ENCODE measurements around the gene PRTN3.

PRTN3 gene

DNA sequence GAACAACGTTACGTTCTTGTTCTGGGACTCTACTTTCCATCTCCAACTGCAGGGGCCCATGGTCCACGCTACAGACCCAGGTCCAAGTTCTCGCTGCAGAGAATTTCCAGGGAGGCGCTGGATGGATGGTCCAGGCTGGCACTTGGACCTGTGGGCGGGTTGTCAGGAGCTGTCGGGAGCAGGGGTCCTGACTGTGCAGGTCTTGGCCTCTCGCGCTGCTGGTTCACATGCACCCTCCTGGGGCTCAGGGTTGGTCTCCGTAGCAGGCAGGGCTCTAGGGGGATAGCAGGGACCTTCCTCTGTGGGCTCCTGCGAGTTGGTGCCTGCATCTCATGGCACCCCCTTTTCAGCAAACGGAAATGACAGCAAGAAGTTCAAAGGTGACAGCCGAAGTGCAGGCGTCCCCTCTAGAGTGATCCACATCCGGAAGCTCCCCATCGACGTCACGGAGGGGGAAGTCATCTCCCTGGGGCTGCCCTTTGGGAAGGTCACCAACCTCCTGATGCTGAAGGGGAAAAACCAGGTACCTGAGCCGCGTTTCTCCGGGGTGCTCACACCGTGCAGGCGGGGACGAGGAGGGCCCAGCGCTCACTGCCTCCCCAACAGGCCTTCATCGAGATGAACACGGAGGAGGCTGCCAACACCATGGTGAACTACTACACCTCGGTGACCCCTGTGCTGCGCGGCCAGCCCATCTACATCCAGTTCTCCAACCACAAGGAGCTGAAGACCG lies 36.9 kb upstream of the PRTN3 start:
- no peak for DNase-seq

DNA sequence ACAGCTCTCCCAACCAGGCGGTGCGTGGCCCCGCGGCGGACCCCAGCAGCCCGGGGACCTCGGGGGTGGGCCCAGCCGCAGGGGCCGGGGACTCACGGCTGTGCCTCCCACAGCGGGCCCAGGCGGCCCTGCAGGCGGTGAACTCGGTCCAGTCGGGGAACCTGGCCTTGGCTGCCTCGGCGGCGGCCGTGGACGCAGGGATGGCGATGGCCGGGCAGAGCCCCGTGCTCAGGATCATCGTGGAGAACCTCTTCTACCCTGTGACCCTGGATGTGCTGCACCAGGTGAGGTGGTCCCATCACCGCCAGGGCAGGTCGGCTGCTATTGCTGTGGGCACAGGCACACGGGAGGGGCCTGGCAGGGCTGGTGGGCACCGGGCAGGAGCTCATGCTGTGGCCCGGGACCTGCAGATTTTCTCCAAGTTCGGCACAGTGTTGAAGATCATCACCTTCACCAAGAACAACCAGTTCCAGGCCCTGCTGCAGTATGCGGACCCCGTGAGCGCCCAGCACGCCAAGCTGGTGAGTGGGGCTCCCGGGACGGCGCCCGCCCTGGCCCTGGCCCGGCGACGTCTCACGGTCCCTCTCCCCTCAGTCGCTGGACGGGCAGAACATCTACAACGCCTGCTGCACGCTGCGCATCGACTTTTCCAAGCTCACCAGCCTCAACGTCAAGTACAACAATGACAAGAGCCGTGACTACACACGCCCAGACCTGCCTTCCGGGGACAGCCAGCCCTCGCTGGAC lies 36.2 kb upstream of the PRTN3 start:
- no peak for DNase-seq

DNA sequence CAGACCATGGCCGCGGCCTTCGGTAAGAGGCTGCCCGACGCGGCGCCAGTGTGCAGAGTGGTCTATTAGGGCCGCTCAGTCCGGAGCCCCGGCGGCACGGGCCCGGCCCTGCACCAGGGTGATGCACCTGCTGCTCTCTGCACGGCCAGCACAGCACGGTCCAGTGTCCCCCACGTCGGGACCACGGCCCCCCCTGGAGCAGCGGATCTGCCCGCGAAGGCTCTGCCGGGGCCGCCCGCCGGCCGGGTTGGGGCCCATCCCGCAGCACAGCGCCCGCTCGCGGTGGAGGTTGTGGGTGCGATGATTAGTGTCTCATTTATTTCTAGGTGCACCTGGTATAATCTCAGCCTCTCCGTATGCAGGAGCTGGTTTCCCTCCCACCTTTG lies 35.6 kb upstream of the PRTN3 start:
- DNase-seq = no peak

DNA sequence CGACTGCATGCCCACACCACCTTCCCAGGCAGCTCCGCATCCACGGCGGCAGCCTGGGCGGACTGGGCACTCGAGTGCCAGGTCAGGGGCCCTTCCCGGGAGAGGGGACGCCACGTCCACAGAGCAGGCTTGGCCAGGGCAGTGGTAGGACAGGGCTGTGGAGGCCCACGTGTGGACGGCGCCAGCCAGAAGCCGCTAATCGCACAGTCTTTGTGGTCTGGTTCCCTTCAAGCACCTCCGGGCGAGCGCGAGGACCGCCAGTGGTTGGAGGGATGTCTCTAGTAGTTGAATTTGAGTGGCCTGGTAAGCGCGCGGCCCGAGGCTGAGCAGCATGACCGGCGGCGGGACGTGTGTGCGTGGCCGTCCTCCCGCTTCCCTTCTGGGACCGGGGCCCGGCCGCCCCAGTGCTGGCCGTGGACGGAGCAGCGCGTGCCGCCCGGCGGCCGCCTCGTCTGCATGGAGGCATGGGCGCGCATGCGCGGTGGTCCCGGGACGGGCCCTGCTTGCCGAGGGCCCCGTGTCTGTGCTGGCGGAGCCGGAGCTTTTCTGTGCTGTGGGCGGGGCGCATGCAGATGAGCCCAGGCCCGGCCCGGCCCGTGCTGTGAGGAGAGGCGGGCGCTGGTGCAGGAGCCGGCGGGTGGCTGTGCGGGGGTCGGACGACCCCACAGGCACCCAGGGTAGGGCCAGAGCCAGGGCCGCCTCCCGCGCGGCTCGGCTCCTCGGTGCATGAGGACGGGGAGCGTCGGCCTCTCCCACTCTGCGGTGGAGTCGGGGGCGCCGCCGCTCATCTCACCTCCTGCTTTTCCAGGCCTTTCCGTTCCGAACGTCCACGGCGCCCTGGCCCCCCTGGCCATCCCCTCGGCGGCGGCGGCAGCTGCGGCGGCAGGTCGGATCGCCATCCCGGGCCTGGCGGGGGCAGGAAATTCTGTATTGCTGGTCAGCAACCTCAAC lies 34.9 kb upstream of the PRTN3 start:
- DNase-seq = no peak

DNA sequence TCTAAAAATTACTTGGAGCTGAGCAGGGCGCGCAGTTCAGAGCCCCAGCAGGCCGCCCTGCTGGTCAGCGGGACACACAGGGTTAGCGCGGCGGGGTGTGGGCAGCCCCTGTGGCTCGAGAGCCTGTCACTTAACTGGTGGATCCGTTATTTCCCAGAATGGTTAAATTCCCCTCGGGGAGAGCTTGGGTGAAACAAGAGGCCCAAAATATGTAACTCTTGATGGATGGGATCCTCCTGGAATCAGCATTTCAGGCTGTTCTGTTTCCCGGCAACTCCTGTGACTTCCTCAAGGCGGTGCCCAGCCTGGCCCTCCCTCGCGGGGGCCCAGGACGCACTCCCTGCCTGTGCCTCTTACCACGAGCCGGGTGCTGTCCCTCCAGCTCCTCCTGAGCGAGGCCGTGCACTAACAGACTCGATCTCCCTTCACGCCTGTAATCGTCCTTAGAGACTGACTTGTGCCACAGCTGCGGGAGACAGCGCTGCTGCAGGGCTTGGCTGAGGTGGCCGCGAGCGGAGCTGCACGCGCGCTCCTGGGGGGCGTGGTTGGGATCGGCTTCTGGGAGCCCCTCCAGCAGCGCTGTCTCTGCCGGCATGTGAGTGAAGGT lies 33.9 kb upstream of the PRTN3 start:
- DNase-seq = no peak

DNA sequence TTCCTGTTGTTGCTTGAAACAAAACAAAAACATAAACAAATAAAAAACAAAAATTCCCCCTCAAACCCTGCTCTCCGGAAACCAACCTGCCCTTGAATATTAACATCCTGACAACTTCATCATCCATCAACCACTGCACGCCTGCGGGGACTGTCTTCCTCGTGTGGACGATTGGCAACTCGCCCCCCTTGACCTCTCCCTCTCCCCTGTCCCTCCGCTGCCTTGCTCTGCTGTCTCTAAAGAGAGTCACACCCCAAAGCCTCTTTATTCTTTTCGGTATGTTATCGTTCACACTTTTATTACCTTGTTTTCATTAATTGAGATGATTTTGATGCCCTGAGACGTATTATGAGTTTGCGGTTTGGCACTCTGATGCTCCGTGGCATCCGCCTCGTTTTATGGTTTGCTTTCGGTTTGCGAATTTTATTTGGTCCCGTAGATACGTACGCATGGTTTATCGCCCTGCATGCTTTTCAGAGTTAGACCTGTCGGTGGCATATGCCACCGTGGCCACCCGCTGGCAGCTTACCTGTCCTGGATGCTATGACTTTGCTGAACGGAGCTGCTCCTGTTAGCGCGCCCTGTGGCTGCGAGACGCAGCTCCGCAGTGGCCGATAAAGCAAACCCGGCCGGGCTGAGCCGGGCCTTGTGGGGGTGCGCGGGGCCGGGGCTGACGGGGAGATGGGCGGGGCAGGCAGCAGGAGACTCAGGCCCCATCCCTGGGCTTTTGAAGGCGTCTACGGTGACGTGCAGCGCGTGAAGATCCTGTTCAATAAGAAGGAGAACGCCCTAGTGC lies 33.0 kb upstream of the PRTN3 start:
- DNase-seq = no peak

DNA sequence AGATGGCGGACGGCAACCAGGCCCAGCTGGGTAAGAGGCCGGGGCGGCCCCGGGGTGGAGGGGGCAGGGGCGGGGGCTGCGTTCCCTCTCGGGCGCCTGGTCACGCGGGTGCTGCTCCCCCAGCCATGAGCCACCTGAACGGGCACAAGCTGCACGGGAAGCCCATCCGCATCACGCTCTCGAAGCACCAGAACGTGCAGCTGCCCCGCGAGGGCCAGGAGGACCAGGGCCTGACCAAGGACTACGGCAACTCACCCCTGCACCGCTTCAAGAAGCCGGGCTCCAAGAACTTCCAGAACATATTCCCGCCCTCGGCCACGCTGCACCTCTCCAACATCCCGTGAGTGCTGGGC lies 32.4 kb upstream of the PRTN3 start:
- no peak for DNase-seq

DNA sequence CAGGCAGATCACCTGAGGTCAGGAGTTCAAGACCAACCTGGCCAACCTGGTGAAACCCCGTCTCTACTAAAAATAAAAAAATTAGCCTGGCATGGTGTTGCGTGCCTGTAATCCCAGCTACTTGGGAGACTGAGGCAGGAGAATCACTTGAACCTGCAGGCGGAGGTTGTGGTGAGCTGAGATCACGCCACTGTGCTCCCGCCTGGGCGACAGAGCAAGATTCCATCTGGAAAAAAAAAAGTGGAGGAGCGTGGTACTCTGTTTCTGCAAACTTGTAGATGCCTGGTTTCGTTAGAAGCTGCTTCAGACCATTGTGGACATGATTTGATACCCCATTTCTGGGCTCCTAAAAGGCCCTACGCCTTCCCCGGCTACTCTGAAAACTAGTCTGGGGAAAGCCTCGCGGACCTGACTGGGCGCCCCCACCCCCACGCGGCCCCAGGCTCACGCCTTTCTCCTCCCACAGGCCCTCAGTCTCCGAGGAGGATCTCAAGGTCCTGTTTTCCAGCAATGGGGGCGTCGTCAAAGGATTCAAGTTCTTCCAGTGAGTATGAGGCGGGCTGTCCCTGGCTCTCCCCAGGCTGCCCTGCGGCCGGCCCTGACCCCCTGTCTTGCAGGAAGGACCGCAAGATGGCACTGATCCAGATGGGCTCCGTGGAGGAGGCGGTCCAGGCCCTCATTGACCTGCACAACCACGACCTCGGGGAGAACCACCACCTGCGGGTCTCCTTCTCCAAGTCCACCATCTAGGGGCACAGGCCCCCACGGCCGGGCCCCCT lies 30.5 kb upstream of the PRTN3 start:
- DNase-seq = no peak

DNA sequence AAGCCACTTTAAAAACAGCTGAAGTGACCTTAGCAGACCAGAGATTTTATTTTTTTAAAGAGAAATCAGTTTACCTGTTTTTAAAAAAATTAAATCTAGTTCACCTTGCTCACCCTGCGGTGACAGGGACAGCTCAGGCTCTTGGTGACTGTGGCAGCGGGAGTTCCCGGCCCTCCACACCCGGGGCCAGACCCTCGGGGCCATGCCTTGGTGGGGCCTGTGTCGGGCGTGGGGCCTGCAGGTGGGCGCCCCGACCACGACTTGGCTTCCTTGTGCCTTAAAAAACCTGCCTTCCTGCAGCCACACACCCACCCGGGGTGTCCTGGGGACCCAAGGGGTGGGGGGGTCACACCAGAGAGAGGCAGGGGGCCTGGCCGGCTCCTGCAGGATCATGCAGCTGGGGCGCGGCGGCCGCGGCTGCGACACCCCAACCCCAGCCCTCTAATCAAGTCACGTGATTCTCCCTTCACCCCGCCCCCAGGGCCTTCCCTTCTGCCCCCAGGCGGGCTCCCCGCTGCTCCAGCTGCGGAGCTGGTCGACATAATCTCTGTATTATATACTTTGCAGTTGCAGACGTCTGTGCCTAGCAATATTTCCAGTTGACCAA lies 29.8 kb upstream of the PRTN3 start:
- no peak for DNase-seq

DNA sequence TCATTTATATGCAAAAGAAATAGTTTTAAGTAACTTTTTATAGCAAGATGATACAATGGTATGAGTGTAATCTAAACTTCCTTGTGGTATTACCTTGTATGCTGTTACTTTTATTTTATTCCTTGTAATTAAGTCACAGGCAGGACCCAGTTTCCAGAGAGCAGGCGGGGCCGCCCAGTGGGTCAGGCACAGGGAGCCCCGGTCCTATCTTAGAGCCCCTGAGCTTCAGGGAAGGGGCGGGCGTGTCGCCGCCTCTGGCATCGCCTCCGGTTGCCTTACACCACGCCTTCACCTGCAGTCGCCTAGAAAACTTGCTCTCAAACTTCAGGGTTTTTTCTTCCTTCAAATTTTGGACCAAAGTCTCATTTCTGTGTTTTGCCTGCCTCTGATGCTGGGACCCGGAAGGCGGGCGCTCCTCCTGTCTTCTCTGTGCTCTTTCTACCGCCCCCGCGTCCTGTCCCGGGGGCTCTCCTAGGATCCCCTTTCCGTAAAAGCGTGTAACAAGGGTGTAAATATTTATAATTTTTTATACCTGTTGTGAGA lies 29.2 kb upstream of the PRTN3 start:
- no peak for DNase-seq

DNA sequence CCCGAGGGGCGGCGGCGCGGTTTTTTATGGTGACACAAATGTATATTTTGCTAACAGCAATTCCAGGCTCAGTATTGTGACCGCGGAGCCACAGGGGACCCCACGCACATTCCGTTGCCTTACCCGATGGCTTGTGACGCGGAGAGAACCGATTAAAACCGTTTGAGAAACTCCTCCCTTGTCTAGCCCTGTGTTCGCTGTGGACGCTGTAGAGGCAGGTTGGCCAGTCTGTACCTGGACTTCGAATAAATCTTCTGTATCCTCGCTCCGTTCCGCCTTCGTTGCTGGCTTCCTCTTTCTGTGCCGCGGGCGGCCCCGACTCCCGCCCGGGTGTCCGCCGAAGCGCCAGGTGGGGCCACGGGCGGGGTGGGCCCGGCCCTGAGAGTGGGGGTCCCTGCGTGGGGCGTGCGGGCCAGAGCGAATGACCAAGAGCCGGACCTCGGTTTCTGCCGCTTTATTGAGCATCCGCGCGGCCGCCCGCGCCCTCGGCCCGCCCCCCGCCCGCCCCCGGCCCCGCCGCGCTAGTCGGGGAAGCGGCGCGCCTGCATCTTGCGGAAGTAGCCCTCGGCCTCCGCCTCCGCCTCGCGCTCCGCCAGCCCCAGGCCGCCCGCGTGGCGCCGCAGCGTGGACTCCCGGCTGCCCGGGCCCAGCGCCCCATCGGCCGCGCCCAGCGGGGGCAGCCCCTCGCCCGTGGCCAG lies 28.6 kb upstream of the PRTN3 start:
- no peak for DNase-seq

DNA sequence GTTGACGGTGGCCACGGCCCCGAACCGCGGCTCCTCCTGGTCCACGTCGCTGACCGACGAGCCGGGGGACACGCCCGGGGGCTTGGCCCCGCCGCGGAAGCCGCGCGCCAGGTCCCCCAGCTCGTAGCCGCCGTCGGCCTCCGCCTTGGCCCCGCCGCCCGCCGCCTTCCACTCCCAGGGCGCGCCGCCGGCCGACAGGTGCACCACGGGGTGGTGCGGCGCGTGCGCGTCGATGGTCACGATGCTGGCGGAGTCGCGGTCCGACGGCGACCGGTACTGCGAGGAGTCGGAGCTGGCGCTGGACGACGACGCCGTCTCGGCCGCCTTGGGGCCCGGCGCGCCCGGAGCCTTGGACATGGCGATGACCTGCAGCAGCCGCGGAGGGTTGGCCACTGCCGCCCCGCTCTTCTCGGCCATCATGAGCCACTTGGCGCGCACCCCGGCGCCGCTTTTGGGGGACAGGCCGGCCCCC lies 28.0 kb upstream of the PRTN3 start:
- no peak for DNase-seq

DNA sequence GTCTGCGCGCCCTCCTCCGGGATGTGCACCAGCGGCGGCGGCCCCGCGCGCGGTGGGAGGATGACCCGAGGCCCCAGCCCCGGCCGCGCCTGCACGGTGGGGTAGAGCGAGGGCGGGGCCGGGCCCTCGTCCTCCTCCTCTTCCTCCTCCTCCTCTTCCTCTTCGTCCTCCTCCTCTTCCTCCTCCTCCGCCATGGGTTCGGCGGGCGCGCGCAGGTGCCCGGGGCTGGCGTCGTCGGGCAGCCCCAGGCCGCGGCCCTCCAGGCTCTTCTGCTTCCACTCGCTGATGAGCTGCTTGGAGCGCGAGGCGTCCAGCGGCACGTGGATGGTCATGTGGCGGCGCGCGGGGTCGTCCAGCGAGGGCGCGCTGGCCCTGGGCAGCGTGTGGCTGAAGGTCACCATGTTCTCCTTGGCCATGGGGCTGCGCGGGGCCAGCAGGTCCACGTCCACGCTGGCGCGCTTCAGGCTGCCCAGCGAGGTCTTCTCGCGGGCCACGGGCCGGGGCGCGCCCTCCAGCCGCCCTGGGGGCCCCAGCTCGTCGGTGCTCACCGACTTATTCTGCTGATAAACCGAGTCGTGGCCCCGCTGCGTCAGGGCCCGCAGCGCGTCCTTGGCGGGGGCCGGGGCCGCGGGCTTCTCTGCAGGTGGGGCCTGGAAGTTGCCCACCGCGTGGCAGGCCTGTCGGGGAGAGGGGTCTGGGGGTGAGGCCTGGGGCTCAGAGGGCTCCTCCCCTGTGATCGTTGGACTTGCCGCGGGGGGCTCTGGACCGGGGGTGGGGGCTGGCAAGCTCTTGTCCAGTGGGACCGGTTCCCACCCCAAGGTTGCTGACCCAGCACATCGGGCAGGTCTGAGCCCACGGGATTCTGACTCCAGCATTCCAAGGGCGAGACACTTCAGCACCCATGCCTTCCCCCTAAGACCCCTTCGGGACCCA lies 27.3 kb upstream of the PRTN3 start:
- DNase-seq = no peak

DNA sequence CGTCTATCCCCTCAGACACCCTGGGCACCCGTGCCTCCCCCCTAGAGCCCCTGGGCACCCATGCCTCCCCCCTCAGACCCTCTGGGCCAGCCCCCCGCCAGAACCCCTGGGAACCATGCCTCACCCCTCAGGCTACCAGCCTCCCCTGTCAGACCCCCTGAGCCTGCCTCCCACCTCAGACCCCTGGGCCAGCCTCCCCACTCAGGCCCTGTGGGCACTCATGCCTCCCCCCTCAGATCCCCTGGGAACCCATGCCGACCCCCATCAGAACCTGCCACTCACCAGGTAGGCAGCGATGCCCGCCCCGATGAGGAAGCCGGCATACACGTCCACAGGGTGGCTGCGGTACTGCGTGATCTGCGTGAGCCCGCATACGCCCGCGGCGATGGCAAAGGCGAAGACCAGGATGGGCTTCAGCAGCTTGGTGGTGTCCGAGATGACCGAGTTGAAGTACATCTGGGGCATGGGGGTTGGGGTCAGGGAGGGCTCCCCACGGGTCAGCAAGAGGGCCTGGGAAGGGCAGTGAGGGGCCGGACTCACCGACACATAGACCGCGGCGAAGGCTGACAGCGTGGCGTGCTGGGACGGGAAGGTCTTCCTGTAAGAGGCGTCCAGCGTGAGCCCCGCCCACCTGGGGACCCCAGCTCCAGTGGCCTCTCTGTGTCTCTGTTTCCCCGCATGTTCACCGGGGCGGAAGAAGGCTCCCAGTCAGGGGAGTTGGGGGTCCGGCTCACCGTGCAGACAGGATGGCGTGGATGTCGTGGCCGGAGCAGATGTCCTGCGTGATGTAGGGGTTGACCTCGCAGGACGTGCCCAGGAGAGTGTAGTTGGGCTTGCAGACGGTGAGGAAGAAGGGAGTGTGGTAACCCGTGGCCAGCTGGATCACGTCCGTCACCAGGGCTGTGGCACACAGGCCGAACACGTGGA lies 26.4 kb upstream of the PRTN3 start:
- no peak for DNase-seq

DNA sequence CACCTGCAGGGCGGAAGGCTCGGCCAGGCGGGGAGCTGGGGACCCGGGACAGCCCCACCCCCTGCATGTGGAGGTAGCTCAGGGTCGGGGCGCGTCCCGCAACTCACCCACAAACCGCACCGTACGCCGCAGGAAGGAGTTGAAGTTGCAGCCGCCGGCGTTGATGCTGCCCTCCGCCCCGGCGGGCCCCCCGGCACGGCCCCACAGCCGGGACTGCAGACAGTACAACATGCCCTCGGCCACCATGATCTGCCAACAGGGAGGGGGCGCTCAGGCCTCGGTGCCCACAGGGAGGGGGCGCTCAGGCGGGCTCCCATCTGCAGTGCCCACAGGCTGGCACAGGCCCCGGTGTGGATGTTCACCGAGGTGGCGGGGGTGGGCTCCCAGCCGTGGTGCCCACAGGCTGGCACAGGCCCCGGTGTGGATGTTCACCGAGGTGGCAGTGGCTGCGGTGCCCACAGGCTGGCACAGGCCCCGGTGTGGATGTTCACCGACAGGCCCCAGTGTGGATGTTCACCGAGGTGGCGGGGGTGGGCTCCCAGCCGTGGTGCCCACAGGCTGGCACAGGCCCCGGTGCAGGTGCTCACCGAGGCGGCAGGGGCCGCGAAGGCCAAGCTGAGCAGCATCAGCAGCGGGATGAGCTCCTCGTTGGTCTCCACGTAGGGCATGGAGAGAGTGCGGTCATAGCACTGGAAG lies 25.6 kb upstream of the PRTN3 start:
- no peak for DNase-seq

DNA sequence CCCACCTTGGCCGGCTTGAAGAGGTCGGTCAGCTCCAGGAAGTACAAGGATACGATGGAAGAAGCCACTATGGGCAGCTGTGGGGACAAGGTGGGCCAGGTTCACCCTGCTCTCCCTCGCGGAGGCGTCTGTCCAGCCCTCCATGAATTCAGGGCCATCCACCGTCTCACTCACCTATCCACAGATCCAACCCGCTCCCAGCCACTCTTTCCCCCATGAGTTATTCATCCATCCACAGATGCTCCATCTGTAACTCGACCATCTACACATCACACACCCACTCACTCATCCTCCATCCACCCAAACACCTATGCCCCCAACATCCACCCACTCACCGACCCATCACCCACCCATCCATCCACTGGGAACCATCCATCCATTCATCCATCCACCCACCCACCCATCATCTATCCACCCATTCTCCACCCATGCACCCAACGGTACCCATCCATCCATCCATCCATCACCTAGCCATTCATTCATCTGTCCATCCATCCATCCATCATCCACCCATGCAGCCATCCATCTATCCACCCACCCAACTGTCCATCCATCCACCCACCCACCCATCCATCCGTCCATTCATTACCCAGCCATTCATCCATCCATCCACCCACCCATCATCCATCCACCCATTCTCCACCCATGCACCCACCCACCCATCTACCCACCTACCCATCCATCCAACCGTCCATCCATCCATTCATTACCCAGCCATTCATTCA lies 24.9 kb upstream of the PRTN3 start:
- DNase-seq = no peak

Measured in stimulated activated CD8-positive, alpha-beta memory T cell treated with anti-CD3 and anti-CD28 coated beads, Interleukin-4, amount 100 ng/mL, for 48 hours (primary cell).